Kidney (tissue), 14 donors: ENCODE results near the gene RHBDL3. TPM values are rescaled to one million over a fixed set of nuclear protein-coding genes. Genes with fewer than 3 reads are reported as not detected.

ENCODE experiments used
- DNase-seq, 5 donors: peaks; one replicate each; pipeline ENCODE4 v3.0.0-alpha.2; 2013 to 2020
- FAIRE-seq: peaks from 2 replicates; lab custom pipeline; 2012; peaks lifted over from hg19 to GRCh38; lab: Jason Lieb, UNC
- H3K27ac ChIP-seq, 2 donors: one replicate each; pipeline ENCODE4 v1.7.0; 2013; ENCODE audit warnings: low read depth in 2 of 2, low read length in 2 of 2, inconsistent platforms in 1 of 2
- H3K27me3 ChIP-seq: one replicate; pipeline ENCODE4 v1.7.1; 2013; ENCODE audit warnings: low read length, inconsistent platforms; ENCODE audit not compliant: control insufficient read depth, insufficient read depth
- H3K36me3 ChIP-seq, 3 donors: one replicate each; pipeline versions ENCODE4 v1.7.0 to v1.7.1; 2013; ENCODE audit warnings: low read length in 3 of 3, control low read depth in 1 of 3, inconsistent platforms in 1 of 3; ENCODE audit not compliant: insufficient read depth in 3 of 3, control insufficient read depth in 2 of 3
- H3K4me1 ChIP-seq, 3 donors: one replicate each; pipeline versions ENCODE4 v1.7.0 to v1.7.1; 2013; ENCODE audit warnings: low read length in 3 of 3, inconsistent platforms in 1 of 3, low read depth in 1 of 3; ENCODE audit not compliant: control insufficient read depth in 2 of 3, insufficient read depth in 2 of 3
- H3K4me3 ChIP-seq, 3 donors: one replicate each; pipeline versions ENCODE4 v1.7.0 to v1.8.1; 2013; ENCODE audit warnings: low read length in 3 of 3, control low read depth in 1 of 3, inconsistent platforms in 1 of 3
- H3K9ac ChIP-seq, 3 donors: one replicate each; pipeline versions ENCODE4 v1.7.0 to v1.7.1; 2013; ENCODE audit warnings: low read length in 3 of 3, control low read depth in 1 of 3, inconsistent platforms in 1 of 3
- H3K9me3 ChIP-seq, 3 donors: one replicate each; pipeline versions ENCODE4 v1.7.0 to v1.7.1; 2013; ENCODE audit warnings: low read length in 3 of 3, control low read depth in 1 of 3, inconsistent platforms in 1 of 3; ENCODE audit not compliant: control insufficient read depth in 2 of 3, insufficient read depth in 1 of 3
- CTCF ChIP-seq: IDR thresholded peaks from 3 replicates; pipeline ENCODE4 v1.5.1; 2012; ENCODE audit warnings: mild to moderate bottlenecking, moderate library complexity, borderline replicate concordance; ENCODE audit not compliant: insufficient read depth; ENCODE audit errors: extremely low read depth
- intact Hi-C: fragments of 100-400 bp; cut with DNase I; formaldehyde crosslinking; loops from one replicate; pipeline ENCODE4 v1.11.1; 2022
- polyA plus RNA-seq: library from polyadenylated mRNA; stranded (reverse); fragments of 350-450 nt; fragmentation: Illumina TruSeq; extraction: RNeasy Lipid Tissue Mini Kit (QIAGEN cat#74804); gene quantifications from one replicate; pipeline ENCODE4 v1.2.3, GENCODE V29; 2014; ENCODE audit warnings: low read depth, low replicate concordance; ENCODE audit not compliant: insufficient read depth
- total RNA-seq: library from RNA; stranded (reverse); fragmentation: NEBNext Ultra II Directional; extraction: Animal tissue kit (Norgen Biotek cat#: 25700); gene quantifications from one replicate; pipeline ENCODE4 v1.2.1, GENCODE V29; 2021
- donor health status: control.
- donor health status: control.
- donor health status: control.
- donor health status: control.
- donor health status: control.
- donor health status: DM: yes; HTN: yes; CAD: no.
- donor health status: Normal renal cell carcinoma (clear cell type).

Gene RHBDL3
- total and polyA plus RNA-seq, 2 donors from 2014 or later, result 0.11 to 0.13 TPM

DNA sequence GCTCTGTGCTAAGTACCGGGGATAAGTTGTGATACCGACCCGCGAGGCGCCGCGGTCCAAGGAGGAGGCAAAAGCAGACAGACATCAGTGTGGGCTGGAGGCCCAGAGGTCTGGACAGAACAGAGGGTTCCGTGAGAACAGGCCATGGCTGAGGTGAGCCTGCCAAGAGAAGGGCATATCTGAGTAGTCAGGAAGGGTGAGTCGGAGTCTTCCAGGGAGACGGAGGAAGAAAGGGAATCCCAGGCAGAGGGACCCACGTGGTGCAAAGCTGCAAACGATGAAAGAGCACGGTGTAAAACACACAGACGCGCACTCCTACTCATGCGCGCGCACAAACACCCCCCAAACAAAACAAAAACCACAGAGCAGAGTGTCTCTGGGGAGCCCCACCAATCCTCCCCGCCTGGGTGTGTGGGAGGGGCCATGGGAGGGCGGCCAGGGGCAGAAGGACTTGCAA lies 18.1 kb downstream of the RHBDL3 start:
- Histone ChIP-seq H3K4me1 (no peaks in the 10 kb centered on the region), H3K9ac (no peak overlapping the region), H3K27me3 (no peaks in the 10 kb centered on the region), H3K27ac (no peak overlapping the region), H3K4me3 (no peak overlapping the region), H3K9me3 (no peaks in the 10 kb centered on the region), H3K36me3 (no peaks in the 10 kb centered on the region)
- no peak for TF ChIP-seq CTCF
- FAIRE-seq (no peak), DNase-seq (no peak)
- intact Hi-C loops, result no loop called here

GRCh38 chr17:32285306-32285705 lies 19.7 kb downstream of the RHBDL3 start:
- H3K36me3 ChIP-seq, result no peaks in the 10 kb centered on the region
- no peaks in the 10 kb centered on the region for H3K4me1 ChIP-seq
- H3K4me3 ChIP-seq, result no peak overlapping the region
- no peaks in the 10 kb centered on the region for H3K9me3 ChIP-seq
- TF ChIP-seq CTCF, result no peak
- H3K9ac ChIP-seq, result no peak overlapping the region
- DNase-seq, result no peak
- intact Hi-C loops, result no loop called here
- no peak for FAIRE-seq
- no peaks in the 10 kb centered on the region for H3K27me3 ChIP-seq
- H3K27ac ChIP-seq, result no peak overlapping the region

- no peak for TF ChIP-seq CTCF
- Histone ChIP-seq H3K27me3 (no peaks in the 10 kb centered on the region), H3K27ac (no peak overlapping the region), H3K4me3 (no peak overlapping the region), H3K9me3 (no peaks in the 10 kb centered on the region), H3K36me3 (no peaks in the 10 kb centered on the region), H3K9ac (no peak overlapping the region), H3K4me1 (no peaks in the 10 kb centered on the region)
- FAIRE-seq (no peak), DNase-seq (no peak)
- intact Hi-C loops, result no loop called here
Measured at GRCh38 chr17:32285746-32286517, 20.3 kb downstream of the RHBDL3 start.
